Measurements from ENCODE around the gene ZBTB48.

The ZBTB48 gene

GRCh38 chr1:6572653-6573383 is 7.0 kb upstream of the ZBTB48 start:
- DNase-seq (ENCODE audit: low read depth, low spot score) = no peak

- DNase-seq (ENCODE audit: low read depth, low spot score) = no peak
Observed at GRCh38 chr1:6574025-6574620, 5.7 kb upstream of the ZBTB48 start.

- no peak for DNase-seq (ENCODE audit: low read depth, low spot score)
Observed at GRCh38 chr1:6574818-6575217, 5.0 kb upstream of the ZBTB48 start.

- DNase-seq (ENCODE audit: low read depth, low spot score) = no peak
Observed at GRCh38 chr1:6577831-6578525, 1.8 kb upstream of the ZBTB48 start.

GRCh38 chr1:6578624-6579373 is 995 bp upstream of the ZBTB48 start:
- no peak for DNase-seq (ENCODE audit: low read depth, low spot score)

GRCh38 chr1:6580119-6580592 is 362 bp downstream of the ZBTB48 start:
- DNase-seq (ENCODE audit: low read depth, low spot score) = no peak

GRCh38 chr1:6580593-6581409 is 1.0 kb downstream of the ZBTB48 start:
- DNase-seq (ENCODE audit: low read depth, low spot score) = no peak

GRCh38 chr1:6581561-6582305 is 1.9 kb downstream of the ZBTB48 start:
- DNase-seq (ENCODE audit: low read depth, low spot score) = no peak

GRCh38 chr1:6582370-6582769 is 2.6 kb downstream of the ZBTB48 start:
- DNase-seq (ENCODE audit: low read depth, low spot score) = no peak

GRCh38 chr1:6584126-6585080 is 4.6 kb downstream of the ZBTB48 start:
- no peak for DNase-seq (ENCODE audit: low read depth, low spot score)

GRCh38 chr1:6585081-6585722 is 5.4 kb downstream of the ZBTB48 start:
- no peak for DNase-seq (ENCODE audit: low read depth, low spot score)

- no peak for DNase-seq (ENCODE audit: low read depth, low spot score)
Observed at GRCh38 chr1:6585841-6586240, 6.0 kb downstream of the ZBTB48 start.

GRCh38 chr1:6586404-6586816 is 6.6 kb downstream of the ZBTB48 start:
- no peak for DNase-seq (ENCODE audit: low read depth, low spot score)

GRCh38 chr1:6587261-6588005 is 7.6 kb downstream of the ZBTB48 start:
- no peak for DNase-seq (ENCODE audit: low read depth, low spot score)

GRCh38 chr1:6588128-6588892 is 8.5 kb downstream of the ZBTB48 start:
- DNase-seq (ENCODE audit: low read depth, low spot score) = no peak

- DNase-seq (ENCODE audit: low read depth, low spot score) = no peak
Observed at GRCh38 chr1:6588893-6589520, 9.2 kb downstream of the ZBTB48 start.

- no peak for DNase-seq (ENCODE audit: low read depth, low spot score)
Observed at GRCh38 chr1:6590046-6590445, 10.3 kb downstream of the ZBTB48 start.
